Measurements from ENCODE around the gene NUDC.
"Not testable (repeated sequence)": the region's sequence is repeated elsewhere in the genome, so short reads cannot be mapped to it uniquely, and the experiment has no call there.

The NUDC gene

GRCh38 chr1:26951821-26952497 is 30.4 kb downstream of the NUDC start:
- no peak for DNase-seq (ENCODE audit: low spot score)

GRCh38 chr1:26953374-26953773 is 31.8 kb downstream of the NUDC start:
- no peak for DNase-seq (ENCODE audit: low spot score)

GRCh38 chr1:26956321-26956720 is 34.8 kb downstream of the NUDC start:
- no peak for DNase-seq (ENCODE audit: low spot score)

- DNase-seq (ENCODE audit: low spot score): no peak
These were observed 35.8 kb downstream of the NUDC start for GRCh38 chr1:26957306-26957705.

- DNase-seq (ENCODE audit: low spot score): no peak
These were observed 37.7 kb downstream of the NUDC start for GRCh38 chr1:26959270-26959669.

GRCh38 chr1:26959722-26960624 is 38.4 kb downstream of the NUDC start, which contains the start of gene KDF1:
Gene KDF1 (minus strand): TSS chr1:26960468. CDS start chr1:26952380, 8,088 bp downstream.
- DNase-seq (ENCODE audit: low spot score): no peak

- no peak for DNase-seq (ENCODE audit: low spot score)
These were observed 39.1 kb downstream of the NUDC start for GRCh38 chr1:26960625-26960966.

GRCh38 chr1:26961826-26962225 is 40.3 kb downstream of the NUDC start:
- DNase-seq (ENCODE audit: low spot score): no peak

- DNase-seq (ENCODE audit: low spot score): no peak
These were observed 43.7 kb downstream of the NUDC start for GRCh38 chr1:26965213-26965612.

GRCh38 chr1:26965628-26966027 is 44.1 kb downstream of the NUDC start:
- DNase-seq (ENCODE audit: low spot score): no peak

- no peak for DNase-seq (ENCODE audit: low spot score)
These were observed 49.3 kb downstream of the NUDC start for GRCh38 chr1:26970810-26971209.

GRCh38 chr1:26971590-26971989 is 50.0 kb downstream of the NUDC start:
- DNase-seq (ENCODE audit: low spot score): no peak

- no peak for DNase-seq (ENCODE audit: low spot score)
These were observed 50.8 kb downstream of the NUDC start for GRCh38 chr1:26972390-26972789.

- DNase-seq (ENCODE audit: low spot score): no peak
These were observed 51.3 kb downstream of the NUDC start for GRCh38 chr1:26972821-26973220.

- no peak for DNase-seq (ENCODE audit: low spot score)
These were observed 55.3 kb downstream of the NUDC start for GRCh38 chr1:26976621-26977510.

GRCh38 chr1:26978901-26979300 is 57.4 kb downstream of the NUDC start:
- no peak for DNase-seq (ENCODE audit: low spot score)

- no peak for DNase-seq (ENCODE audit: low spot score)
These were observed 59.8 kb downstream of the NUDC start for GRCh38 chr1:26981146-26981846.

- DNase-seq (ENCODE audit: low spot score): no peak
These were observed 62.3 kb downstream of the NUDC start for GRCh38 chr1:26983863-26984262.

- DNase-seq (ENCODE audit: low spot score): no peak
These were observed 62.7 kb downstream of the NUDC start for GRCh38 chr1:26984291-26984690.

GRCh38 chr1:26986658-26987057 is 65.1 kb downstream of the NUDC start:
- DNase-seq (ENCODE audit: low spot score): no peak

- DNase-seq (ENCODE audit: low spot score): not testable (repeated sequence)
These were observed 68.0 kb downstream of the NUDC start for GRCh38 chr1:26989403-26990109.
